ENCODE data around the gene OOEP.

The OOEP gene

DNA sequence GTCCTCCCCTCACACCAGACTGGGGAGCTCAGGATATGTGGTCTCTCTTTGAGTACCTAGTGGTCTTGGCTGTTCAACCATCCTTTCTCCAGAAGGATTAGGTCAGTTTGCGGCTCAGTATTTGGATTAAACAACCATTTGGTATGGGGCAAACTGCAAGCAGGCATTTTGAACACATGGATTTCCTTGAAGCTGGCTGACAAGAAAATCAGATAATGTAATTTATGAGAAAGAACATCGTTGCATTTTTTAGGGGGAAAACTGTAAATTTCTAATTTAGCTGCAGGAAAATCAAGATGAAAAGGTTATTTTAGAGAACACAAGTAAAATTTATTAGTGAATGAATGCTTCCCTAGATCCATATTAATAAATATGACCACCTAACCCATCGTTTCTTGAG is 40.9 kb downstream of the OOEP start:
- no peak for DNase-seq (ENCODE audit: extremely low read depth, low read depth)
- TF ChIP-seq CTCF (IDR thresholded peaks at IDR 0.05; ENCODE audit: low read depth, low read length), result no peak

GRCh38 chr6:73325656-73326055 is 44.0 kb downstream of the OOEP start:
- TF ChIP-seq CTCF (IDR thresholded peaks at IDR 0.05; ENCODE audit: low read depth, low read length), result no peak
- no peak for DNase-seq (ENCODE audit: extremely low read depth, low read depth)

DNA sequence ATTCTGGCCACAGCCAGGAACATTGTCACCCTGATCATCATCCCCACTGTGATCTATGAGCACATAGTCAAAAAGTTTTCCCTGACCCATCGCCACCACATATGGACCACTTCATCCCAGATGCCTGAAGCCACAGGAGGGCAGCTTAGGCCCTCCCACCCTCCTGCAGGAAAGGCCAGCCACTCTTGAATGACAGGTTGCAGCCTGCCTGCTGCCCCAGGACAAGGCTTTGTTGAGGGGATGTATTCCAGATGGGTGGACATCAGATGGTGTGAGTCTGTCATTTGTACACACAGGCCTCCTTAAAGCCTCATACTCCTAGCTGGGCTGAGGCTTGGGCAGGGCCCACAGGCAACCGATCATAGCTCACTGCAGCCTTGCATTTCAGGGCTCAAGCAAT is 46.4 kb downstream of the OOEP start:
- DNase-seq (ENCODE audit: extremely low read depth, low read depth), result no peak
- no peak for TF ChIP-seq CTCF (IDR thresholded peaks at IDR 0.05; ENCODE audit: low read depth, low read length)

Data from AG09319 (cell line).